HFFc6 (cell line): ENCODE data around the gene C20orf96. TPM values are rescaled to one million over a fixed set of nuclear protein-coding genes. Genes with fewer than 3 reads are reported as not detected.

ENCODE experiments used
- DNase-seq: peaks from one replicate; pipeline ENCODE4 v3.0.0-alpha.2; 2018
- H3K27ac Mint-ChIP-seq: 2 replicates; pipeline ENCODE4 v1.8.0; 2020; ENCODE audit warnings: mild to moderate bottlenecking, mixed read lengths
- H3K27me3 Mint-ChIP-seq: 2 replicates; pipeline ENCODE4 v1.8.0; 2021; ENCODE audit warnings: mild to moderate bottlenecking, moderate library complexity, mixed read lengths; ENCODE audit not compliant: insufficient read depth
- H3K36me3 Mint-ChIP-seq: 2 replicates; pipeline ENCODE4 v1.8.0; 2021; ENCODE audit warnings: low read depth, mixed read lengths
- H3K4me1 Mint-ChIP-seq: 2 replicates; pipeline ENCODE4 v1.8.0; 2020; ENCODE audit warnings: low read depth, mixed read lengths
- H3K4me3 Mint-ChIP-seq: 2 replicates; pipeline ENCODE4 v1.8.0; 2020; ENCODE audit warnings: mild to moderate bottlenecking, moderate library complexity, mixed read lengths
- H3K9me3 Mint-ChIP-seq: 2 replicates; pipeline ENCODE4 v1.8.0; 2020; ENCODE audit warnings: mild to moderate bottlenecking, mixed read lengths
- total RNA-seq, 6 experiments: library from RNA; stranded (reverse); fragmentation: NEBNext Ultra II Directional; extraction: Animal tissue kit (Norgen Biotek cat#: 25700); gene quantifications; 2 replicates in 1 of 6; 3 replicates in 5 of 6; pipeline ENCODE4 v1.2.3, GENCODE V29; 2021
- TF ChIP-seq, protein P1 (sequence below): fragments of 200-600 bp; sonication (generic); IDR thresholded peaks from 2 replicates; pipeline ENCODE4 v1.5.0; 2021; ENCODE audit warnings: antibody characterized with exemption, mild to moderate bottlenecking

The C20orf96 gene
- total RNA-seq, 6 experiments from 2014 or later: 2.9 to 3.5 (median 3.2) TPM

DNA sequence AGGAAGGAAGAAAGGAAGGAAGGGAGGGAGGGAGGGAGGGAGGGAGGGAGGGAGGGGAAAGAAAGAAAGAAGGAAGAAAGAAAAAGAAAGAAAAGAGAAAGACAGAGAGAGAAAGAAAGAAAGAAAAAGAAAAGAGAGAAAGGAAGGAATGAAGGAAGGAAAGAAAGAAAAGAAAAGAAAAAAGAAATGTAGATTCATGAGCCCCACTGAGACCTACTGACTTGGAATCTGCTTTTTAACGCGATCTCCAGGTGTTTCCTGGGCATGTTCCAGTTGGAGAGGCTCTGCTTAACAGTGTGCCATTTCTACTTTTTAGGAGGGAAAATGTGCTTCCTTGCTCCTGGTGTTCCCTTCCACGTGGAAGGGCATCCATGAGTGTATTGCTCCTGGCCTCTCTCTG lies 16.7 kb downstream of the C20orf96 start:
- Mint-ChIP-seq H3K27me3 (peaks cover 11% of the 10 kb centered on the region; the same call in 1 of the 2 replicates), H3K4me1 (no peaks in the 10 kb centered on the region), H3K4me3 (no peak overlapping the region), H3K27ac (no peak overlapping the region), H3K9me3 (peaks cover 4% of the 10 kb centered on the region; the same call in 1 of the 2 replicates), H3K36me3 (peaks cover 12% of the 10 kb centered on the region)
- DNase-seq: no peak
- TF ChIP-seq, protein P1, sequence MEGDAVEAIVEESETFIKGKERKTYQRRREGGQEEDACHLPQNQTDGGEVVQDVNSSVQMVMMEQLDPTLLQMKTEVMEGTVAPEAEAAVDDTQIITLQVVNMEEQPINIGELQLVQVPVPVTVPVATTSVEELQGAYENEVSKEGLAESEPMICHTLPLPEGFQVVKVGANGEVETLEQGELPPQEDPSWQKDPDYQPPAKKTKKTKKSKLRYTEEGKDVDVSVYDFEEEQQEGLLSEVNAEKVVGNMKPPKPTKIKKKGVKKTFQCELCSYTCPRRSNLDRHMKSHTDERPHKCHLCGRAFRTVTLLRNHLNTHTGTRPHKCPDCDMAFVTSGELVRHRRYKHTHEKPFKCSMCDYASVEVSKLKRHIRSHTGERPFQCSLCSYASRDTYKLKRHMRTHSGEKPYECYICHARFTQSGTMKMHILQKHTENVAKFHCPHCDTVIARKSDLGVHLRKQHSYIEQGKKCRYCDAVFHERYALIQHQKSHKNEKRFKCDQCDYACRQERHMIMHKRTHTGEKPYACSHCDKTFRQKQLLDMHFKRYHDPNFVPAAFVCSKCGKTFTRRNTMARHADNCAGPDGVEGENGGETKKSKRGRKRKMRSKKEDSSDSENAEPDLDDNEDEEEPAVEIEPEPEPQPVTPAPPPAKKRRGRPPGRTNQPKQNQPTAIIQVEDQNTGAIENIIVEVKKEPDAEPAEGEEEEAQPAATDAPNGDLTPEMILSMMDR: no peak

DNA sequence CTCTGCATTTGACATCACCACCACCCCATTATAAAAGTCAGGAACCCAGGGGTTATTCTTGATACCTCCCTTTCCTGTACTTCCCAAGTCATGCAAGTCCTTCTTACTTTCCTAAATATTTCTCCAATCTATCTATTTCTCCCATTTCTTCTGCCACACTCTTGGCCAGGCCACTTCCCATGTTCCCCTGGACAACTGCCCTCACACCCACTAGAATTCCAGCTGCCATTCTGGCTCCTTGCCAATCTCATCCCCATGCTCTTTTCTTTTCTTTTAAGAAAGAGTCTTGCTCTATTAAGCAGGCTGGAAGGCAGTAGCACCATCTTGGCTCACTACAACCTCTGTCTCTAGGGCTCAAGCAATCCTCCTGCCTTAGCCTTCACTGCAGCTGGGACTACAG lies 17.8 kb downstream of the C20orf96 start:
- Mint-ChIP-seq H3K36me3 (peaks cover 5% of the 10 kb centered on the region; the same call in 1 of the 2 replicates), H3K9me3 (no peaks in the 10 kb centered on the region), H3K27ac (no peak overlapping the region), H3K4me1 (no peaks in the 10 kb centered on the region), H3K27me3 (peaks cover 7% of the 10 kb centered on the region), H3K4me3 (no peak overlapping the region)
- DNase-seq: no peak
- TF ChIP-seq, protein P1: no peak

DNA sequence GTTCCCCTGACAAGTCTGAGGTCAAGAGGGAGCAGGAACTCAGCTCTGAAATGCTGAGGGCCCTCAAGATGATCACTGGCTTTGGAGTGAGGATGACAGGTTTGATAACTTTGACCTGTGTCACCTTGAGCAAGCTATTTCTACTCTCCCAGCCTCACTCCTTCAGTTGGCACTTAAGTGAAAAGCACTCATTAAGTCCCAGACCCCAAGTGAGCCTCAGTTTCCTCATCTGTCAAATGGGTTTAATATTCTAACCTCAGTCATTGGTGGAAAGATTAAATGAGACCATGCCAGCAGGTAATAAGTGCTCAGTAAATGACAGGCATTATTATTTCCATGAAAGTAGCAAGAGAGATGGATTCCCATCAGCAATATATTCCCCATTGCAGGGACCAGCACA lies 19.0 kb downstream of the C20orf96 start:
- TF ChIP-seq, protein P1: no peak
- Mint-ChIP-seq H3K27ac (no peak overlapping the region), H3K27me3 (peaks cover 6% of the 10 kb centered on the region), H3K9me3 (no peaks in the 10 kb centered on the region), H3K4me1 (peaks cover 8% of the 10 kb centered on the region), H3K4me3 (no peak overlapping the region), H3K36me3 (peaks cover 5% of the 10 kb centered on the region; the same call in 1 of the 2 replicates)
- no peak for DNase-seq

DNA sequence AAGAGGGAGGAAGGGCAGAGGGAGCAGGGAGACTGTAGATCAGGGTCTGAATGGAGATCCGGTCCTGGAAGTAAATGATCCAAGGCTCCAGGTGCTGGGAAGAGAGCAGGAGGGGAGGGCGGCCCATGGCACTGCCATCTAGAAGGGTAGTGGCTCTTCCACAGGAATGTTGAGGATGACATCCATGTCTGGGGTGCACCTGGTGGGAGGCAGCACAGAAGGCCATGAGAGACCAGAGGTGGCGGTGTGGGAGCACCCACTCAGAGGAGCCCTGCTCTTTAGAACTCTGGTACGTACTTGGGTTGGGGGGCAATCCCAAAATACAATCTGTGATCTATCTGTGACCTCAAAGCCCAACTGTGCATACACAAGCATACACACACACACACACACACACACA lies 19.5 kb downstream of the C20orf96 start:
- H3K27ac Mint-ChIP-seq: no peak overlapping the region
- no peak for DNase-seq
- H3K36me3 Mint-ChIP-seq: peaks cover 1% of the 10 kb centered on the region; the same call in 1 of the 2 replicates
- peaks cover 9% of the 10 kb centered on the region for H3K27me3 Mint-ChIP-seq
- peaks cover 12% of the 10 kb centered on the region for H3K4me1 Mint-ChIP-seq
- no peaks in the 10 kb centered on the region for H3K9me3 Mint-ChIP-seq
- TF ChIP-seq, protein P1: no peak
- H3K4me3 Mint-ChIP-seq: no peak overlapping the region

DNA sequence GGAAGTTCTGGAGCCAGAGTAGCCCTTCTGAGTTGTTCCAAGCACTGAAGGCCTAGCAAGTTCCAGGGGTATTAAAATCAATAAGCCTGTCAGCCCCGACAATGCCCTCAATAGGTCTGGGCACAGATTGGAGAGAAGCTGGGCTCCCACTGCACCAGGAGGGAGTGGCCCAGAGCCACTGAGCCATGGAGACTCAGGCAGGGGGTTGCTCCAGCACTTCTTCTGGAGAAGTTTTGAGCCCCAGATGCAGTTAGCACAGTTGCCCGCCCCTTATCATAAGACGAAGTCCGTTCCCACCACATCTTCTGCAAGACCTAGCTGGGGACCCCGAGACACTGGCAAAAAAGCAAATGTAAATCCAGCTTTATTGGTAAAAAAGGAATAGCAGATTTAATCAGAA lies 20.0 kb downstream of the C20orf96 start:
- Mint-ChIP-seq H3K27me3 (peaks cover 9% of the 10 kb centered on the region), H3K4me3 (no peak overlapping the region), H3K9me3 (no peaks in the 10 kb centered on the region), H3K4me1 (peaks cover 12% of the 10 kb centered on the region), H3K27ac (no peak overlapping the region), H3K36me3 (no peaks in the 10 kb centered on the region)
- TF ChIP-seq, protein P1: no peak
- DNase-seq: no peak
